Smooth muscle cell (in vitro differentiated cells): ENCODE results near the gene ODAD4. TPM values are rescaled to one million over a fixed set of nuclear protein-coding genes. Genes with fewer than 3 reads are reported as not detected.

Source experiments
- DNase-seq: peaks from one replicate; lab custom pipeline; 2025; ENCODE audit not compliant: unreplicated experiment; lab: John Stamatoyannopoulos, UW
- H2AFZ ChIP-seq: fragments of 200-600 bp; sonication (generic); 2 replicates; pipeline ENCODE4 v1.6.0; 2016; ENCODE audit warnings: antibody characterized with exemption, low read depth, mild to moderate bottlenecking
- H3F3A ChIP-seq: fragments of 200-600 bp; sonication (generic); 2 replicates; pipeline ENCODE4 v1.6.0; 2017; ENCODE audit warnings: antibody characterized with exemption, low read depth
- H3K27ac ChIP-seq: fragments of 200-600 bp; sonication (generic); 2 replicates; pipeline ENCODE4 v1.5.1; 2016; ENCODE audit warnings: low read depth, mild to moderate bottlenecking
- H3K27me3 ChIP-seq: fragments of 200-600 bp; sonication (generic); 2 replicates; pipeline ENCODE4 v1.6.1; 2016; ENCODE audit warnings: low read depth, mild to moderate bottlenecking
- H3K36me3 ChIP-seq: fragments of 200-600 bp; sonication (generic); 2 replicates; pipeline ENCODE4 v1.5.1; 2016; ENCODE audit warnings: low read depth
- H3K4me1 ChIP-seq: fragments of 200-600 bp; sonication (generic); 2 replicates; pipeline ENCODE4 v1.5.1; 2016; ENCODE audit warnings: low read depth
- H3K4me2 ChIP-seq: fragments of 200-600 bp; sonication (generic); 2 replicates; pipeline ENCODE4 v1.6.0; 2016; ENCODE audit warnings: mild to moderate bottlenecking
- H3K4me3 ChIP-seq: fragments of 200-600 bp; sonication (generic); 2 replicates; pipeline ENCODE4 v1.5.1; 2016; ENCODE audit warnings: mild to moderate bottlenecking
- H3K79me2 ChIP-seq: fragments of 200-600 bp; sonication (generic); 2 replicates; pipeline ENCODE4 v1.6.0; 2016; ENCODE audit warnings: low read depth, mild to moderate bottlenecking
- H3K9ac ChIP-seq: fragments of 200-600 bp; sonication (generic); 2 replicates; pipeline ENCODE4 v1.6.0; 2016; ENCODE audit warnings: low read depth
- H3K9me3 ChIP-seq: fragments of 200-600 bp; sonication (generic); replicated peaks from 2 replicates; pipeline ENCODE4 v1.5.1; 2016; ENCODE audit warnings: low read depth
- H4K20me1 ChIP-seq: fragments of 200-600 bp; sonication (generic); 2 replicates; pipeline ENCODE4 v1.6.0; 2016; ENCODE audit warnings: low read depth
- WGBS: methylation state at CpG from one replicate; pipeline ENCODE4 v1.1.7; 2016; ENCODE audit warnings: low lambda C conversion rate; 5-methylcytosine and 5-hydroxymethylcytosine counted together
- polyA plus RNA-seq: library from polyadenylated mRNA; unstranded; fragments of >200 nt; fragmentation: Nextera tagmentation; extraction: Ambion mirVana; gene quantifications from 2 replicates; pipeline ENCODE4 v1.2.1, GENCODE V29; 2016
- total RNA-seq: library from RNA; depleted of rRNA; stranded (reverse); fragments of >200 nt; gene quantifications from 2 replicates; pipeline ENCODE4 v1.2.3, GENCODE V29; 2014
- TF ChIP-seq, protein P1 (sequence below): fragments of 200-600 bp; sonication (generic); IDR thresholded peaks from 2 replicates; pipeline ENCODE4 v1.5.1; 2017; ENCODE audit warnings: borderline replicate concordance, mild to moderate bottlenecking, antibody characterized with exemption; ENCODE audit not compliant: insufficient read depth, poor library complexity, severe bottlenecking

ODAD4 gene
- total and polyA plus RNA-seq, 2 experiments from 2014 or later = 1.5 to 3.2 TPM

- 94% methylated on average over 19 of the region's 19 CpGs for WGBS
- Histone ChIP-seq H3K4me1 (no peaks in the 10 kb centered on the region), H3K79me2 (peaks cover 21% of the 10 kb centered on the region), H3F3A (no peaks in the 10 kb centered on the region), H4K20me1 (peaks cover 17% of the 10 kb centered on the region), H3K9ac (no peak overlapping the region), H3K27me3 (no peaks in the 10 kb centered on the region), H3K9me3 (no peaks in the 10 kb centered on the region), H3K4me2 (no peak overlapping the region), H3K36me3 (peaks cover 6% of the 10 kb centered on the region), H2AFZ (no peak overlapping the region), H3K4me3 (no peak overlapping the region), H3K27ac (no peak overlapping the region)
- no peak for DNase-seq
- TF ChIP-seq, protein P1, sequence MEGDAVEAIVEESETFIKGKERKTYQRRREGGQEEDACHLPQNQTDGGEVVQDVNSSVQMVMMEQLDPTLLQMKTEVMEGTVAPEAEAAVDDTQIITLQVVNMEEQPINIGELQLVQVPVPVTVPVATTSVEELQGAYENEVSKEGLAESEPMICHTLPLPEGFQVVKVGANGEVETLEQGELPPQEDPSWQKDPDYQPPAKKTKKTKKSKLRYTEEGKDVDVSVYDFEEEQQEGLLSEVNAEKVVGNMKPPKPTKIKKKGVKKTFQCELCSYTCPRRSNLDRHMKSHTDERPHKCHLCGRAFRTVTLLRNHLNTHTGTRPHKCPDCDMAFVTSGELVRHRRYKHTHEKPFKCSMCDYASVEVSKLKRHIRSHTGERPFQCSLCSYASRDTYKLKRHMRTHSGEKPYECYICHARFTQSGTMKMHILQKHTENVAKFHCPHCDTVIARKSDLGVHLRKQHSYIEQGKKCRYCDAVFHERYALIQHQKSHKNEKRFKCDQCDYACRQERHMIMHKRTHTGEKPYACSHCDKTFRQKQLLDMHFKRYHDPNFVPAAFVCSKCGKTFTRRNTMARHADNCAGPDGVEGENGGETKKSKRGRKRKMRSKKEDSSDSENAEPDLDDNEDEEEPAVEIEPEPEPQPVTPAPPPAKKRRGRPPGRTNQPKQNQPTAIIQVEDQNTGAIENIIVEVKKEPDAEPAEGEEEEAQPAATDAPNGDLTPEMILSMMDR = no peak
Observed at GRCh38 chr17:41973408-41973811, 43.0 kb downstream of the ODAD4 start.

DNA sequence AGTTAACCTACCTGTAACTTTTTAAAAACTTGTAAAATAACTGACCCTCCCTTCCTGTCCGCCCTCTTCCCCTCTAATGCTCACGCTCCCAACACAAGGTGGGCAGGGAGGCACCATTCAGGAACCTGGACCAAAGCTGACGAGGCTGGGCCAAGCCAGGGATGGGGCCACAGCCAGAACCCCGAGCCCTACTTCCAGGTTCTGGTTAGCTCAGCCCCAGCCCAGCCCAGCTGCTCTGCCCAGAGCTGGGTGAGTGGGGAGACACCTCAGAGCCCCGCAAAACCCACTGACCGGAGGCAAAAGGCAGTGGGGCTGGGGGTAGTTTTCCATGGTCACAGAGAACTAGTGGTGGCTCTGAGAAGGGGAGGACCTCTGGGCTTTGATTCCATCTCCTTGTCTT lies 43.6 kb downstream of the ODAD4 start:
- TF ChIP-seq, protein P1 = no peak
- H3K9ac ChIP-seq = no peak overlapping the region
- peaks cover 6% of the 10 kb centered on the region for H3K36me3 ChIP-seq

DNA sequence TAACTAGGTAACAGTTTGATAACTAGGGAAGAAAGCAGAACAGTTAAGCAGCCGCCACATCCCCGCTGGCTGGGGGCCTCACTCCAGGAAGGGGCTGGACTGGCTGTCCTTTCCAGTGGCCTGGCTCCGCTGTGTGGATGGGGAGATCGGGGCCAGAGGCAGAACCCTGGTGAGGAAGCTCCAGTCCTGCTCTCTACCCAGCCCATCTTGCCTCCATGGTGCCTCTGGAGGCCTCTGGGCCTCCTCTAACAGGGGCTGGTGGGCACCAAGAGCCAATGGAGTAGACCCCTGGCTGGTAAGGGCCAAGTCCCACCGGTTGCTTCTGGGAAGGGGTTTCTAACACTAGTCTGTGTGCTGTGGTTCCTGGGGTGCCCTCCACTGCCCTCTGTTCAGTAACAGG lies 44.2 kb downstream of the ODAD4 start:
- H3K9me3 ChIP-seq = no peaks in the 10 kb centered on the region
- no peak overlapping the region for H2AFZ ChIP-seq
- no peak for DNase-seq
- no peaks in the 10 kb centered on the region for H3F3A ChIP-seq
- peaks cover 9% of the 10 kb centered on the region for H3K79me2 ChIP-seq
- WGBS = 98% methylated on average over 5 of the region's 5 CpGs
- no peak overlapping the region for H3K27ac ChIP-seq
- H3K4me3 ChIP-seq = no peak overlapping the region
- no peaks in the 10 kb centered on the region for H3K4me1 ChIP-seq
- peaks cover 17% of the 10 kb centered on the region for H4K20me1 ChIP-seq
- TF ChIP-seq, protein P1 = no peak
- H3K4me2 ChIP-seq = no peak overlapping the region
- no peaks in the 10 kb centered on the region for H3K27me3 ChIP-seq
- peaks cover 6% of the 10 kb centered on the region for H3K36me3 ChIP-seq
- no peak overlapping the region for H3K9ac ChIP-seq

More for the DNA sequence above, 43.6 kb downstream of the ODAD4 start:
- Histone ChIP-seq H3K27ac (no peak overlapping the region), H3K27me3 (no peaks in the 10 kb centered on the region), H3K4me1 (no peaks in the 10 kb centered on the region), H3K4me3 (no peak overlapping the region), H3K4me2 (no peak overlapping the region), H3K9me3 (no peaks in the 10 kb centered on the region), H3F3A (no peaks in the 10 kb centered on the region), H3K79me2 (peaks cover 16% of the 10 kb centered on the region), H4K20me1 (peaks cover 17% of the 10 kb centered on the region), H2AFZ (no peak overlapping the region)
- WGBS = 87% methylated on average over 6 of the region's 6 CpGs
- DNase-seq = no peak
